ENCODE results near the gene UGGT1.

- TF ChIP-seq GATA2 (IDR thresholded peaks at IDR 0.05; ENCODE audit: low read depth, low read length) (no peak), GATA3 (IDR thresholded peaks at IDR 0.05; ENCODE audit: low read depth, low read length) (no peak)
Observed at GRCh38 chr2:128105072-128105471, 14.1 kb downstream of the UGGT1 start.

Data from SH-SY5Y (cell line).